Spleen (tissue), 11 donors: ENCODE measurements around the gene ANKRD12. TPM values are rescaled to one million over a fixed set of nuclear protein-coding genes. Genes with fewer than 3 reads are reported as not detected.

ENCODE experiments used
- DNase-seq: peaks from one replicate; pipeline ENCODE4 v3.0.0-alpha.2; 2020
- H3K27ac ChIP-seq, 8 donors: fragments of 200-600 bp; sonication (generic) in 7 of 8; 1 replicate in 4 of 8; 2 replicates in 4 of 8; pipeline versions ENCODE4 v1.5.0 to v1.8.0; 2016 to 2021; ENCODE audit warnings: inconsistent platforms in 4 of 8, mild to moderate bottlenecking in 4 of 8, moderate library complexity in 1 of 8
- H3K27me3 ChIP-seq, 7 donors: fragments of 200-600 bp; sonication (generic) in 6 of 7; replicated peaks in 1 of 7; 1 replicate in 4 of 7; 2 replicates in 3 of 7; pipeline versions ENCODE4 v1.5.0 to v1.8.0; 2016 to 2021; ENCODE audit warnings: inconsistent platforms in 3 of 7, mild to moderate bottlenecking in 1 of 7
- H3K36me3 ChIP-seq, 6 donors: fragments of 200-600 bp; sonication (generic) in 5 of 6; 1 replicate in 4 of 6; 2 replicates in 2 of 6; pipeline versions ENCODE4 v1.5.0 to v1.8.0; 2016 to 2021; ENCODE audit warnings: inconsistent platforms in 2 of 6
- H3K4me1 ChIP-seq, 6 donors: fragments of 200-600 bp; sonication (generic) in 5 of 6; 1 replicate in 3 of 6; 2 replicates in 3 of 6; pipeline versions ENCODE4 v1.5.0 to v1.8.0; 2016 to 2021; ENCODE audit warnings: inconsistent platforms in 3 of 6
- H3K4me3 ChIP-seq, 8 donors: fragments of 200-600 bp; sonication (generic) in 7 of 8; 1 replicate in 4 of 8; 2 replicates in 4 of 8; pipeline versions ENCODE4 v1.5.0 to v1.8.0; 2016 to 2021; ENCODE audit warnings: inconsistent platforms in 4 of 8, mild to moderate bottlenecking in 4 of 8, moderate library complexity in 2 of 8
- H3K9me3 ChIP-seq, 8 donors: fragments of 200-600 bp; sonication (generic) in 7 of 8; 1 replicate in 4 of 8; 2 replicates in 4 of 8; pipeline versions ENCODE4 v1.5.0 to v1.8.0; 2016 to 2021; ENCODE audit warnings: inconsistent platforms in 4 of 8
- CTCF ChIP-seq, 11 experiments: fragments of 200-600 bp in 7 of 11; fragments of 450-650 bp in 4 of 11; sonication (generic) in 4 of 11; IDR thresholded peaks in 8 of 11; conservative IDR thresholded peaks in 3 of 11; 1 replicate in 7 of 11; 2 replicates in 4 of 11; pipeline versions ENCODE4 v1.4.0 to v1.8.0; 2016 to 2021; ENCODE audit warnings: antibody characterized with exemption in 11 of 11, inconsistent platforms in 4 of 11, mild to moderate bottlenecking in 1 of 11
- POLR2A ChIP-seq, 3 donors: fragments of 450-650 bp; IDR thresholded peaks; one replicate each; pipeline ENCODE4 v1.5.1; 2017; ENCODE audit warnings: antibody characterized with exemption in 3 of 3, mild to moderate bottlenecking in 1 of 3
- POLR2AphosphoS5 ChIP-seq, 3 donors: sonication (generic); formaldehyde crosslinking; IDR thresholded peaks; one replicate each; pipeline ENCODE4 v1.5.1; 2017; ENCODE audit warnings: antibody characterized with exemption in 3 of 3
- WGBS, 5 donors: extraction: QIAGEN DNeasy Blood & Tissue Kit in 3 of 5; methylation state at CpG; one replicate each; pipeline versions ENCODE4 v1.1.5 to v1.1.7; 2013 to 2018; 5-methylcytosine and 5-hydroxymethylcytosine counted together
- intact Hi-C: fragments of 100-400 bp; cut with DNase I; formaldehyde crosslinking; loops from one replicate; pipeline ENCODE4 v1.15.0; 2023; ENCODE audit warnings: low total_unique reads
- polyA plus RNA-seq, 3 donors: library from polyadenylated mRNA; stranded (reverse); fragments of 200-250 nt; gene quantifications; one replicate each; pipeline ENCODE4 v1.2.1, GENCODE V29; 2013
- total RNA-seq, 7 donors: library from RNA; depleted of rRNA in 3 of 7; stranded (reverse); fragments of >200 nt in 3 of 7; fragmentation: NEBNext Ultra II Directional in 4 of 7; extraction: Animal tissue kit (Norgen Biotek cat#: 25700) in 4 of 7; gene quantifications; one replicate each; pipeline versions ENCODE4 v1.1.0 to v1.2.1, GENCODE V29; 2016 to 2021
- donor health status: healthy with polysubstance abuse.
- donor health status: DM: no; HTN: no; CAD: no; lungs with moderate emphysema.
- donor health status: DM: no; HTN: no; CAD: no.
- donor health status: Bipolar disorder and iron deficiency.
- donor health status: healthy.
- donor health status: DM: no; HTN: no; CAD: no.
- donor health status: DM: yes; HTN: yes; CAD: no.

ANKRD12 gene
- total and polyA plus RNA-seq, 10 donors: 7.6 to 122 (median 84.4) TPM

DNA sequence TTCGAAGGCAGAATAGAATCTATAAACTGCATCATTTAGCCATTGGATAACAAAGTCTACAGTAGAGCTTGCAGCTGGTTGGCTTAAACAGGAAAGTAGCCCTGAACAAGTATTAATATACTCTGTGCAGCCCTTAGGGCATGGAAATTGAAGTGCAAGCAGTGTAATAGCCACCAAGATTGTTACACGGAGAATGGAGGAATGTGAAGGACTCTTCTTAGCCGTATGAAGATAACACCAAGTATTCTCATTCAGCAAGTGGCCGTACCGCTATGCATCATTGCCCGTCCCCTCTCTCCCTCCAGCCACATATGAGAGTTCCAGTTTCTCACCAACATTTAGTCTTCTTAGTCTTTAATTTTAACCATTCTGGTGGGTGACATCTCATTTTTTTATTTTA is 40.5 kb downstream of the ANKRD12 start:
- intact Hi-C loops: no loop called here
- Histone ChIP-seq H3K4me3 (no peak overlapping the region), H3K27ac (no peak overlapping the region), H3K27me3 (no peaks in the 10 kb centered on the region), H3K36me3 (peaks cover 0 to 14% (median 0%) of the 10 kb centered on the region in 6 donors), H3K4me1 (peaks cover 11 to 98% (median 57%) of the 10 kb centered on the region in 6 donors), H3K9me3 (no peaks in the 10 kb centered on the region)
- 83 to 97% (median 93%) methylated on average over 6 of the region's 6 CpGs for whole genome bisulfite sequencing, 5 donors
- DNase-seq: no peak
- no peak for TF ChIP-seq CTCF (IDR thresholded peaks at IDR 0.05 in 8 of 11, conservative IDR thresholded peaks at IDR 0.05 in 3 of 11)
- TF ChIP-seq POLR2A (IDR thresholded peaks at IDR 0.05): no peak
- TF ChIP-seq POLR2AphosphoS5 (IDR thresholded peaks at IDR 0.05): no peak

DNA sequence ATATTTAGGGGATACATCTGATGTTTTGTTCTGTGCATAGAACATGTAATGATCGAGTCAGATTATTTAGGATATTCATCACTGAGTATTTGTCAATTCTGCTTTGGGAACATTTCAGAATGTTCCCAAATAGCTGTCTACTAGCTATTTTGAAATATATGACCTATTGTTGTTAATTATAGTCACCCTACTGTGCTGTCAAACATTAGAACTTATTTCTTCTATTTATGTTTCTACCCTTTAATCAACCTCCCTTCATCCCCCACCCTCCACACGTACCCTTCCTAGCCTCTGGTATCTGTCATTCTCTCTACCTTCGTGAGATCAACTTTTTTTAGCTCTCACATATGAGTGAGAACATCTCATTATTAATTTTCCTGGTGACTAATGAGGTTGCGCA is 40.9 kb downstream of the ANKRD12 start:
- no peaks in the 10 kb centered on the region for H3K9me3 ChIP-seq
- H3K4me1 ChIP-seq: peaks cover 11 to 98% (median 56%) of the 10 kb centered on the region in 6 donors
- H3K36me3 ChIP-seq: peaks cover 0 to 17% (median 0%) of the 10 kb centered on the region in 6 donors
- no peak overlapping the region for H3K4me3 ChIP-seq
- intact Hi-C loops: no loop called here
- no peak overlapping the region for H3K27ac ChIP-seq
- no peaks in the 10 kb centered on the region for H3K27me3 ChIP-seq
- 79 to 91% (median 85%) methylated on average over 4 of the region's 4 CpGs for WGBS, 5 donors
- TF ChIP-seq CTCF (IDR thresholded peaks at IDR 0.05 in 8 of 11, conservative IDR thresholded peaks at IDR 0.05 in 3 of 11) (no peak), POLR2A (IDR thresholded peaks at IDR 0.05) (no peak), POLR2AphosphoS5 (IDR thresholded peaks at IDR 0.05) (no peak)
- no peak for DNase-seq

DNA sequence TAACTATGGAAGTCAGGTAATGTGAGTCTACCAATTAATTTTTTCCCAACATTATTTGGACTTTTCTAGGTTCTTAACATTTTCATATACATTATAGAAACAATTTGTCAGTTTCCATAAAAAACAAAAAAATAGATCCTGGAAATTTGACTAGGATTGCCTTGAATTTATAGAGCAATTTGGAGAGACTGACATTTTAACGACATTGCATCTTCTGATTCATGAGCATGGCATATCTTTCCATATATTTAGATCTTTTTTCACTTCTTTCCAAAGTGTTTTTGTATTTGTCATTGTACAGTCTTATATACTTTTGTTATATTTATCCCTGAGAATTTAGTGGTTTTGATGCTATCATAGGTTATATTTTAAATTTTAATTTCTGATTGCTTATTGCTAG is 42.0 kb downstream of the ANKRD12 start:
- TF ChIP-seq POLR2AphosphoS5 (IDR thresholded peaks at IDR 0.05): no peak
- TF ChIP-seq CTCF (IDR thresholded peaks at IDR 0.05 in 8 of 11, conservative IDR thresholded peaks at IDR 0.05 in 3 of 11): no peak
- no peak for TF ChIP-seq POLR2A (IDR thresholded peaks at IDR 0.05)
- 95 to 100% (median 98%) methylated on average over 1 of the region's 1 CpG for WGBS, 5 donors
- no peak for DNase-seq
- Histone ChIP-seq H3K36me3 (peaks cover 0 to 28% (median 0%) of the 10 kb centered on the region in 6 donors), H3K4me1 (peaks cover 11 to 98% (median 53%) of the 10 kb centered on the region in 6 donors), H3K27ac (no peak overlapping the region), H3K9me3 (no peaks in the 10 kb centered on the region), H3K27me3 (no peaks in the 10 kb centered on the region), H3K4me3 (no peak overlapping the region)
- intact Hi-C loops: no loop called here

DNA sequence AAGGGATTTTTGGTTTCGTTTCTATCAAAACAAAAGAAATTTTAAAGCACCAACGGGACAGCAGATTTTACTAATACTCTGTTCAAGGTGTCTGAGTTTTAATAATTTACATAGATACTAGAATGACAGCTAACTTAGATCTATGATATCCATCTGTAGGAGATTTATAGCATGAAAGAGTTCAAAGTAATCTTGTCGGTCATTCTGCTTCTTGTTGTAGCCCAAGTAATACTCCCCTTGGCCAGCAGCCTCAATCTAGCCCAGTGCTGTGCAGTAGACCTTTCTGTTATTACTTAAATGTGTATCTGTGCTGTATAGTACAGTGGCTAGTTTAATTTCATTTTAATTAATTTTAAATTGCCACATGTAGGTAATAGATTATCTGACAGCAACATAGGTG is 44.7 kb downstream of the ANKRD12 start:
- H3K4me3 ChIP-seq: no peak overlapping the region
- DNase-seq: no peak
- TF ChIP-seq POLR2AphosphoS5 (IDR thresholded peaks at IDR 0.05) (no peak), CTCF (IDR thresholded peaks at IDR 0.05 in 8 of 11, conservative IDR thresholded peaks at IDR 0.05 in 3 of 11) (no peak), POLR2A (IDR thresholded peaks at IDR 0.05) (no peak)
- intact Hi-C loops: no loop called here
- peaks cover 8 to 98% (median 53%) of the 10 kb centered on the region in 6 donors for H3K4me1 ChIP-seq
- peaks cover 0 to 26% (median 0%) of the 10 kb centered on the region in 6 donors for H3K36me3 ChIP-seq
- peak overlapping the region in 1 of 8 donors; percentile 19 for H3K27ac ChIP-seq
- no peaks in the 10 kb centered on the region for H3K9me3 ChIP-seq
- no peaks in the 10 kb centered on the region for H3K27me3 ChIP-seq
- WGBS, 5 donors: 85 to 92% (median 90%) methylated on average over 3 of the region's 3 CpGs
